ENCODE data around the gene CPA1.

CPA1 gene

DNA sequence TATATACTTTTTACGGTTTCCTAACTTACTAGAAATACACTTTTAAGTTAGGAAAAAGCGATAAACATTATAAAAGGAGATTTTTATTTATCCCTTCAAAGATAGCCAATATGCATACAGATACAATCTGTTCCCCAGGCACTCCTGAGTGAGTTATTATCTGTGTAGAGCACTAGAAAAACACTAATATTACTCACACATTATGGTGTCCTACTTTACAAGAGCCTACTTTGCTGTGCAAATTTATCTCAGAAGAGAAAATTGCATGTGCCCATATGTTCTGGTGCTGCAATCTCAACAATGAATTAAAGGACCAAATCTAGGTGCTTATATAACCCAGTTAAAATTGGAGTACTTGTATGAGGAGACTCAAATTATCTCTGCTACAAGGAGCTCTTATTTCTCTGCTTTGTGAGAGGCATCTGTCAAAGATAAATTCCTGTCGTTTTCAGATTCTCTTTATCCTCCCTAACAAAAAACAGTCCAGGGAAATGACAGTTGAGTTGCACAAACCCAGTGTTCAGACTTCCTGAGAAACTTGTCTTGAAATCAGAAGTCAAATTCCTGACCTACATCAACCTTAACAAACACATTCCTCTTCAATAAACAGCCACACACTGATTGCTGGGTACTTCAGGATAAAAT, 28.9 kb downstream of the CPA1 start:
- ATAC-seq (ENCODE audit: insufficient read depth, low read depth) (no peak), DNase-seq (no peak)
- H3K9ac ChIP-seq (ENCODE audit: low read depth, low read length): no peak overlapping the region
- H3K27me3 ChIP-seq (ENCODE audit: insufficient read depth, low read length, poor library complexity): no peaks in the 10 kb centered on the region
- H4K20me1 ChIP-seq (ENCODE audit: insufficient read depth, low read length): no peaks in the 10 kb centered on the region
- no peak overlapping the region for H3K27ac ChIP-seq (ENCODE audit: low read length)
- H3K79me2 ChIP-seq (ENCODE audit: insufficient read depth, low read length): no peaks in the 10 kb centered on the region
- H3K4me2 ChIP-seq (ENCODE audit: insufficient read depth, low read length): no peak overlapping the region
- no peaks in the 10 kb centered on the region for H3K4me1 ChIP-seq (ENCODE audit: insufficient read depth, low read length)
- peaks cover 3% of the 10 kb centered on the region; the same call in 1 of the 2 replicates for H3K36me3 ChIP-seq (ENCODE audit: insufficient read depth, low read length)
- H3K4me3 ChIP-seq (ENCODE audit: low read depth in 1 of 2, low read length in 2 of 2): no peak overlapping the region
- no peak overlapping the region for H2AFZ ChIP-seq (ENCODE audit: low read depth, low read length)
- no peak for TF ChIP-seq EZH2 (IDR thresholded peaks at IDR 0.05; ENCODE audit: borderline replicate concordance, low read depth, low read length, severe bottlenecking)
- TF ChIP-seq, protein P1, sequence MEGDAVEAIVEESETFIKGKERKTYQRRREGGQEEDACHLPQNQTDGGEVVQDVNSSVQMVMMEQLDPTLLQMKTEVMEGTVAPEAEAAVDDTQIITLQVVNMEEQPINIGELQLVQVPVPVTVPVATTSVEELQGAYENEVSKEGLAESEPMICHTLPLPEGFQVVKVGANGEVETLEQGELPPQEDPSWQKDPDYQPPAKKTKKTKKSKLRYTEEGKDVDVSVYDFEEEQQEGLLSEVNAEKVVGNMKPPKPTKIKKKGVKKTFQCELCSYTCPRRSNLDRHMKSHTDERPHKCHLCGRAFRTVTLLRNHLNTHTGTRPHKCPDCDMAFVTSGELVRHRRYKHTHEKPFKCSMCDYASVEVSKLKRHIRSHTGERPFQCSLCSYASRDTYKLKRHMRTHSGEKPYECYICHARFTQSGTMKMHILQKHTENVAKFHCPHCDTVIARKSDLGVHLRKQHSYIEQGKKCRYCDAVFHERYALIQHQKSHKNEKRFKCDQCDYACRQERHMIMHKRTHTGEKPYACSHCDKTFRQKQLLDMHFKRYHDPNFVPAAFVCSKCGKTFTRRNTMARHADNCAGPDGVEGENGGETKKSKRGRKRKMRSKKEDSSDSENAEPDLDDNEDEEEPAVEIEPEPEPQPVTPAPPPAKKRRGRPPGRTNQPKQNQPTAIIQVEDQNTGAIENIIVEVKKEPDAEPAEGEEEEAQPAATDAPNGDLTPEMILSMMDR (IDR thresholded peaks at IDR 0.05; ENCODE audit: borderline replicate concordance, extremely low read depth, low read length, poor library complexity, severe bottlenecking): no peak
- H3K9me3 ChIP-seq (ENCODE audit: insufficient read depth, low read length, severe bottlenecking): no peaks in the 10 kb centered on the region

DNA sequence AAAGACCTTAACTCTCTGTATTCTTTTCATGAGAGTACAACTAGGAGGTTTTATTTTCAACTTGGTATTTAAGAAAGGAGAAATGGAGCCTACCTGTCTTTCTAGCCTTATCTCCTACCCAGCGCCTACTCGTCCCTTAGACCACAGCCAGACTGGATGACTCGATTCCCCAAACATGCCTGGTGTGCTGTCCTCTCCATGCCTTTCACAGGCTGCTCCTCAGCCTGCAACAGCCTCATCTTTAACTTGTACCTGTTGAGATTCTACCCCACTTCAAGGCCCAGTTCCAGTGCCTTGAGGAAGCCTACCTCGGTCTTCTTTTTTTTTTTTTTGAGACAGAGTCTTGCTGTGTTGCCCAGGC, 29.4 kb downstream of the CPA1 start:
- Histone ChIP-seq H3K36me3 (ENCODE audit: insufficient read depth, low read length) (peaks cover 3% of the 10 kb centered on the region; the same call in 1 of the 2 replicates), H4K20me1 (ENCODE audit: insufficient read depth, low read length) (no peaks in the 10 kb centered on the region), H3K4me1 (ENCODE audit: insufficient read depth, low read length) (peaks cover 2% of the 10 kb centered on the region), H3K79me2 (ENCODE audit: insufficient read depth, low read length) (no peaks in the 10 kb centered on the region), H3K9me3 (ENCODE audit: insufficient read depth, low read length, severe bottlenecking) (no peaks in the 10 kb centered on the region), H3K4me2 (ENCODE audit: insufficient read depth, low read length) (no peak overlapping the region), H3K27me3 (ENCODE audit: insufficient read depth, low read length, poor library complexity) (no peaks in the 10 kb centered on the region), H3K9ac (ENCODE audit: low read depth, low read length) (no peak overlapping the region), H3K4me3 (ENCODE audit: low read depth in 1 of 2, low read length in 2 of 2) (no peak overlapping the region), H3K27ac (ENCODE audit: low read length) (no peak overlapping the region), H2AFZ (ENCODE audit: low read depth, low read length) (no peak overlapping the region)
- no peak for TF ChIP-seq EZH2 (IDR thresholded peaks at IDR 0.05; ENCODE audit: borderline replicate concordance, low read depth, low read length, severe bottlenecking)
- TF ChIP-seq, protein P1 (IDR thresholded peaks at IDR 0.05; ENCODE audit: borderline replicate concordance, extremely low read depth, low read length, poor library complexity, severe bottlenecking): no peak
- no peak for DNase-seq
- ATAC-seq (ENCODE audit: insufficient read depth, low read depth): no peak

DNA sequence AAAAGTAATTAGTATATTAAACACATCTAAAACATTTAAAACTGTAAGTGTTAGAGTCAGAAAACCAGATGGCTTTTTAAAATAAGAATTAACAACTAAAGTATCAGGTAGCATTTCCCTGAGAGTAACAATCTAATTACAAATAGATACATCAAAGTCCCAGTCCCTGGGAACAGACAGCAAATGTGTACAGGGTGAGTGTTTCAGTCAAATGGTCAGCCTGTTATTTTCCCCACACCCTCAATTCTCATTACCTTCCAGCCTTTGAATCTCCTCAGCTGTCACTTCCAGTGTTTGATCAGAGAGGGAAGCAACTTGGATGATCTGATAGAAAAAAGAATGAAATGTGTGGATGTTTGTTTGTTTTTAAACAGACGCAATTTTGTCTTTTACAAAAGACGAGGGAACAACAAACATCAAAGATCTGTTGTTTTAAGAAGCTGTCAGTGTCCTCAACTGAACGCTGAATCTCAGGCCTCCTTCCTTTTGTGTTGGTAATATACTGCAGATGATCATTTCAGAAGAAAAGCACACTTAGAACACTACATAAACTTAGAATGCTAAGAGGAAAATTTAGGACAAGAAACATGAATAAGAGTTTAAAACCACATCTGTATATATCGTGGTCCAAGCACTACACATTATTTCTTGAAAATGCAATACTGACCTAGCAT, 30.7 kb downstream of the CPA1 start:
- ATAC-seq (ENCODE audit: insufficient read depth, low read depth) (no peak), DNase-seq (no peak)
- H2AFZ ChIP-seq (ENCODE audit: low read depth, low read length): no peak overlapping the region

More for the DNA sequence above, 30.7 kb downstream of the CPA1 start:
- Histone ChIP-seq H3K79me2 (ENCODE audit: insufficient read depth, low read length) (no peaks in the 10 kb centered on the region), H3K36me3 (ENCODE audit: insufficient read depth, low read length) (peaks cover 3% of the 10 kb centered on the region; the same call in 1 of the 2 replicates), H3K9ac (ENCODE audit: low read depth, low read length) (no peak overlapping the region), H3K27me3 (ENCODE audit: insufficient read depth, low read length, poor library complexity) (no peaks in the 10 kb centered on the region), H3K4me3 (ENCODE audit: low read depth in 1 of 2, low read length in 2 of 2) (no peak overlapping the region), H3K4me1 (ENCODE audit: insufficient read depth, low read length) (peaks cover 15% of the 10 kb centered on the region), H4K20me1 (ENCODE audit: insufficient read depth, low read length) (no peaks in the 10 kb centered on the region), H3K27ac (ENCODE audit: low read length) (no peak overlapping the region), H3K9me3 (ENCODE audit: insufficient read depth, low read length, severe bottlenecking) (no peaks in the 10 kb centered on the region), H3K4me2 (ENCODE audit: insufficient read depth, low read length) (no peak overlapping the region)
- no peak for TF ChIP-seq EZH2 (IDR thresholded peaks at IDR 0.05; ENCODE audit: borderline replicate concordance, low read depth, low read length, severe bottlenecking)
- TF ChIP-seq, protein P1 (IDR thresholded peaks at IDR 0.05; ENCODE audit: borderline replicate concordance, extremely low read depth, low read length, poor library complexity, severe bottlenecking): no peak
